ENCODE data around the gene C14orf39.

The C14orf39 gene

GRCh38 chr14:60512973-60513571 lies 27.2 kb upstream of the C14orf39 start:
- Histone ChIP-seq H3K27ac (ENCODE audit: extremely low read depth, low read depth, low read length) (no peak overlapping the region), H3K4me1 (ENCODE audit: control insufficient read depth, insufficient read depth, low read length) (0 out of 2 replicates have a peak, but pooled peaks cover 3% of the 10 kb centered on the region), H3K36me3 (ENCODE audit: control insufficient read depth in 2 of 2, insufficient read depth in 1 of 2, low read length in 2 of 2) (no peaks in the 10 kb centered on the region), H3K9me3 (ENCODE audit: control insufficient read depth, insufficient read depth, low read depth, low read length) (no peaks in the 10 kb centered on the region), H3K4me3 (ENCODE audit: low read depth, low read length) (no peak overlapping the region)
- POLR2A ChIA-PET: no interaction called here
- no peak for TF ChIP-seq ZNF37A (tag by site-specific recombination; IDR thresholded peaks at IDR 0.05)
- TF ChIP-seq ZNF548 (tag by site-specific recombination; IDR thresholded peaks at IDR 0.05): no peak
- no peak for TF ChIP-seq ZNF843 (tag by site-specific recombination; IDR thresholded peaks at IDR 0.05)
- TF ChIP-seq, protein P1, sequence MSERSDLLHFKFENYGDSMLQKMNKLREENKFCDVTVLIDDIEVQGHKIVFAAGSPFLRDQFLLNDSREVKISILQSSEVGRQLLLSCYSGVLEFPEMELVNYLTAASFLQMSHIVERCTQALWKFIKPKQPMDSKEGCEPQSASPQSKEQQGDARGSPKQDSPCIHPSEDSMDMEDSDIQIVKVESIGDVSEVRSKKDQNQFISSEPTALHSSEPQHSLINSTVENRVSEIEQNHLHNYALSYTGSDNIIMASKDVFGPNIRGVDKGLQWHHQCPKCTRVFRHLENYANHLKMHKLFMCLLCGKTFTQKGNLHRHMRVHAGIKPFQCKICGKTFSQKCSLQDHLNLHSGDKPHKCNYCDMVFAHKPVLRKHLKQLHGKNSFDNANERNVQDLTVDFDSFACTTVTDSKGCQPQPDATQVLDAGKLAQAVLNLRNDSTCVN (tag by site-specific recombination; optimal IDR thresholded peaks at IDR 0.05): no peak
- no peak for TF ChIP-seq HIC1 (tag by site-specific recombination; IDR thresholded peaks at IDR 0.05)
- no peak for TF ChIP-seq ZNF362 (tag by site-specific recombination; IDR thresholded peaks at IDR 0.05)
- CTCF ChIA-PET: interaction anchor here (0.7 to 1.0 kb wide), 2 partner anchors 16 to 163 kb away, joined by 4 to 5 read pairs; no protein-coding TSS in a partner anchor

GRCh38 chr14:60512126-60512525 lies 26.3 kb upstream of the C14orf39 start:
- 0 out of 2 replicates have a peak, but pooled peaks cover 3% of the 10 kb centered on the region for H3K4me1 ChIP-seq (ENCODE audit: control insufficient read depth, insufficient read depth, low read length)
- no peak for TF ChIP-seq OSR2 (tag by site-specific recombination; IDR thresholded peaks at IDR 0.05)
- no peak for TF ChIP-seq TRIM28 (IDR thresholded peaks at IDR 0.05; ENCODE audit: borderline replicate concordance, low read length)
- TF ChIP-seq ZNF701 (tag by site-specific recombination; IDR thresholded peaks at IDR 0.05): no peak
- ChIA-PET CTCF (no interaction called here), POLR2A (no interaction called here)
- no peaks in the 10 kb centered on the region for H3K9me3 ChIP-seq (ENCODE audit: control insufficient read depth, insufficient read depth, low read depth, low read length)
- H3K36me3 ChIP-seq (ENCODE audit: control insufficient read depth in 2 of 2, insufficient read depth in 1 of 2, low read length in 2 of 2): no peaks in the 10 kb centered on the region
- no peak overlapping the region for H3K4me3 ChIP-seq (ENCODE audit: low read depth, low read length)
- H3K27ac ChIP-seq (ENCODE audit: extremely low read depth, low read depth, low read length): no peak overlapping the region

GRCh38 chr14:60510951-60511599 lies 25.2 kb upstream of the C14orf39 start:
- no peaks in the 10 kb centered on the region for H3K36me3 ChIP-seq (ENCODE audit: control insufficient read depth in 2 of 2, insufficient read depth in 1 of 2, low read length in 2 of 2)
- CTCF ChIA-PET: no interaction called here
- H3K4me3 ChIP-seq (ENCODE audit: low read depth, low read length): no peak overlapping the region
- no peaks in the 10 kb centered on the region for H3K9me3 ChIP-seq (ENCODE audit: control insufficient read depth, insufficient read depth, low read depth, low read length)
- no peak overlapping the region for H3K27ac ChIP-seq (ENCODE audit: extremely low read depth, low read depth, low read length)
- POLR2A ChIA-PET: no interaction called here
- H3K4me1 ChIP-seq (ENCODE audit: control insufficient read depth, insufficient read depth, low read length): 0 out of 2 replicates have a peak, but pooled peaks cover 3% of the 10 kb centered on the region
- TF ChIP-seq ZNF155 (tag by site-specific recombination; IDR thresholded peaks at IDR 0.05): no peak
- TF ChIP-seq ZNF600 (tag by site-specific recombination; IDR thresholded peaks at IDR 0.05): no peak
- no peak for TF ChIP-seq ZNF629 (tag by site-specific recombination; IDR thresholded peaks at IDR 0.05)
- no peak for TF ChIP-seq ZNF664 (tag by site-specific recombination; IDR thresholded peaks at IDR 0.05)
- no peak for TF ChIP-seq ZNF555 (tag by site-specific recombination; conservative IDR thresholded peaks at IDR 0.05)
- no peak for TF ChIP-seq ZBTB11 (tag by site-specific recombination; conservative IDR thresholded peaks at IDR 0.05; ENCODE audit: low read depth)
- no peak for TF ChIP-seq ZNF274 (IDR thresholded peaks at IDR 0.05; ENCODE audit: low read length)
- TF ChIP-seq ZNF274 (tag by site-specific recombination; IDR thresholded peaks at IDR 0.05; ENCODE audit: borderline replicate concordance): no peak
- no peak for TF ChIP-seq ZBTB21 (tag by site-specific recombination; IDR thresholded peaks at IDR 0.05)
- no peak for TF ChIP-seq ZIC2 (tag by site-specific recombination; IDR thresholded peaks at IDR 0.05)
- TF ChIP-seq, protein P2, sequence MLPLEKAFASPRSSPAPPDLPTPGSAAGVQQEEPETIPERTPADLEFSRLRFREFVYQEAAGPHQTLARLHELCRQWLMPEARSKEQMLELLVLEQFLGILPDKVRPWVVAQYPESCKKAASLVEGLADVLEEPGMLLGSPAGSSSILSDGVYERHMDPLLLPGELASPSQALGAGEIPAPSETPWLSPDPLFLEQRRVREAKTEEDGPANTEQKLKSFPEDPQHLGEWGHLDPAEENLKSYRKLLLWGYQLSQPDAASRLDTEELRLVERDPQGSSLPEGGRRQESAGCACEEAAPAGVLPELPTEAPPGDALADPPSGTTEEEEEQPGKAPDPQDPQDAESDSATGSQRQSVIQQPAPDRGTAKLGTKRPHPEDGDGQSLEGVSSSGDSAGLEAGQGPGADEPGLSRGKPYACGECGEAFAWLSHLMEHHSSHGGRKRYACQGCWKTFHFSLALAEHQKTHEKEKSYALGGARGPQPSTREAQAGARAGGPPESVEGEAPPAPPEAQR (tag by site-specific recombination; IDR thresholded peaks at IDR 0.05): no peak
- no peak for TF ChIP-seq ZNF214 (tag by site-specific recombination; IDR thresholded peaks at IDR 0.05; ENCODE audit: borderline replicate concordance)
